Epithelial cell of proximal tubule (primary cell): ENCODE measurements around the gene ZNF654. TPM values are rescaled to one million over a fixed set of nuclear protein-coding genes. Genes with fewer than 3 reads are reported as not detected.
A peak's percentile ranks its signal among the peaks of the same experiment; 100 is the strongest.

Experiments
- DNase-seq: peaks from one replicate; pipeline ENCODE4 v3.0.0-alpha.2; 2011; ENCODE audit warnings: low read depth
- H3K4me3 ChIP-seq: 2 replicates; pipeline ENCODE4 v1.5.1; 2011; ENCODE audit warnings: low read depth, mild to moderate bottlenecking, low read length
- CTCF ChIP-seq: conservative IDR thresholded peaks from 2 replicates; pipeline ENCODE4 v1.5.1; 2012; ENCODE audit warnings: low read depth, mild to moderate bottlenecking, low read length
- total RNA-seq: library from RNA; depleted of rRNA; stranded (reverse); fragments of >200 nt; gene quantifications from 2 replicates; pipeline ENCODE4 v1.2.3, GENCODE V29; 2015

Gene ZNF654
- total RNA-seq, 1 donor from 2014 or later, result 4.6 TPM

GRCh38 chr3:88059380-88060170, 520 bp downstream of the ZNF654 start:
- TF ChIP-seq CTCF, result no peak
- peak overlapping the region; percentile 73 for H3K4me3 ChIP-seq
- no peak for DNase-seq

GRCh38 chr3:88061746-88062145, 2.7 kb downstream of the ZNF654 start:
- H3K4me3 ChIP-seq, result peak overlapping the region; percentile 6
- DNase-seq, result no peak
- TF ChIP-seq CTCF, result no peak

- H3K4me3 ChIP-seq, result no peak overlapping the region
- no peak for DNase-seq
- TF ChIP-seq CTCF, result no peak
These were observed 16.0 kb downstream of the ZNF654 start for GRCh38 chr3:88075072-88075471.

GRCh38 chr3:88075497-88075896, 16.4 kb downstream of the ZNF654 start:
- TF ChIP-seq CTCF, result no peak
- no peak for DNase-seq

GRCh38 chr3:88076712-88077111, 17.7 kb downstream of the ZNF654 start:
- no peak overlapping the region for H3K4me3 ChIP-seq
- no peak for TF ChIP-seq CTCF
- no peak for DNase-seq

More at GRCh38 chr3:88075497-88075896, 16.4 kb downstream of the ZNF654 start:
- no peak overlapping the region for H3K4me3 ChIP-seq

- no peak for DNase-seq
- no peak overlapping the region for H3K4me3 ChIP-seq
- no peak for TF ChIP-seq CTCF
These were observed 19.9 kb downstream of the ZNF654 start for GRCh38 chr3:88078932-88079331.

GRCh38 chr3:88082854-88083253, 23.8 kb downstream of the ZNF654 start:
- DNase-seq, result no peak
- no peak overlapping the region for H3K4me3 ChIP-seq
- TF ChIP-seq CTCF, result no peak
